ENCODE data around the gene PDE3A. TPM values are rescaled to one million over a fixed set of nuclear protein-coding genes. Genes with fewer than 3 reads are reported as not detected.

The PDE3A gene
- total RNA-seq, 1 experiment from 2014 or later = 0.12 TPM

DNA sequence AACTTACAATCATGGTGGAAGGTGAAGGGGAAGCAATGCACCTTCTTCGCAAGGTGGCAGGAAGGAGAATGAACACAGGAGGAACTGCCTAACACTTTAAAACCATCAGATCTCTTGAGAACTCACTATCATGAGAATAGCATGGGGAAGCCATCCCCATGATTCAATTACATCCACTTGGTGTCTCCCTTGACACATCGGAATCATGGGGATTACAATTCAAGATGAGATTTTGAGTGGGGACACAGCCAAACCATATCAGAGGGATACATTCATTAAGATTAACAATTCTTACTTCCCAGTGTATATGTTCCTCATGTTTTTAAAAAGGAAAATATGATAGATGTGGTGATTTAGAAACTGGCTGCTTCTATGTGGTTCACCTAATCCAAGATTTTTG lies 117.9 kb downstream of the PDE3A start:
- CTCF ChIA-PET = interaction anchor here (1.1 kb wide), 1 partner anchor 63 kb away, joined by 3 read pairs; no protein-coding TSS in a partner anchor
- peaks cover 6 to 10% of the 10 kb centered on the region in 2 experiments; a peak in 3 of 4 replicates for H3K4me1 ChIP-seq (ENCODE audit: control insufficient read depth in 1 of 2, insufficient read depth in 2 of 2, low read length in 2 of 2)
- no peaks in the 10 kb centered on the region for H3K36me3 ChIP-seq (ENCODE audit: control insufficient read depth in 1 of 2, insufficient read depth in 2 of 2, low read length in 2 of 2)
- peak overlapping the region; percentile 13; the same call in 1 of the 2 replicates for H3K4me2 ChIP-seq (ENCODE audit: low read length)
- H3K27ac ChIP-seq (ENCODE audit: low read depth, low read length) = no peak overlapping the region
- H3K9me2 ChIP-seq (ENCODE audit: insufficient read depth) = no peaks in the 10 kb centered on the region
- H3K9ac ChIP-seq (ENCODE audit: low read length) = no peak overlapping the region
- peak; percentile 21 for DNase-seq (ENCODE audit: low read depth, low spot score)
- intact Hi-C loops (cut with micrococcal nuclease) = no loop called here
- no peaks in the 10 kb centered on the region for H4K20me1 ChIP-seq (ENCODE audit: insufficient read depth)
- no peaks in the 10 kb centered on the region for H3K27me3 ChIP-seq (ENCODE audit: insufficient read depth, low read length)
- peak; percentile 62 for ATAC-seq
- POLR2A ChIA-PET = no interaction called here
- RAD21 ChIA-PET (ENCODE audit: low non-redundant PET in 1 of 2, low total read pairs in 2 of 2, uncharacterized antibody in 2 of 2, unreplicated experiment in 2 of 2) = no interaction called here
- H3K9me3 ChIP-seq (ENCODE audit: control insufficient read depth in 1 of 2, insufficient read depth in 1 of 2, low read depth in 1 of 2, low read length in 2 of 2) = no peaks in the 10 kb centered on the region
- H2AFZ ChIP-seq (ENCODE audit: low read depth, low read length, poor library complexity, severe bottlenecking) = peak overlapping the region; percentile 44
- BruUV-seq (replicated peaks) = no TSS peak
- no peak overlapping the region for H3K4me3 ChIP-seq (replicated peaks in 1 of 2; ENCODE audit: low read depth in 1 of 2, low read length in 2 of 2)
- no peaks in the 10 kb centered on the region for H3K79me2 ChIP-seq (ENCODE audit: insufficient read depth, low read length)
- TF ChIP-seq, protein P1, sequence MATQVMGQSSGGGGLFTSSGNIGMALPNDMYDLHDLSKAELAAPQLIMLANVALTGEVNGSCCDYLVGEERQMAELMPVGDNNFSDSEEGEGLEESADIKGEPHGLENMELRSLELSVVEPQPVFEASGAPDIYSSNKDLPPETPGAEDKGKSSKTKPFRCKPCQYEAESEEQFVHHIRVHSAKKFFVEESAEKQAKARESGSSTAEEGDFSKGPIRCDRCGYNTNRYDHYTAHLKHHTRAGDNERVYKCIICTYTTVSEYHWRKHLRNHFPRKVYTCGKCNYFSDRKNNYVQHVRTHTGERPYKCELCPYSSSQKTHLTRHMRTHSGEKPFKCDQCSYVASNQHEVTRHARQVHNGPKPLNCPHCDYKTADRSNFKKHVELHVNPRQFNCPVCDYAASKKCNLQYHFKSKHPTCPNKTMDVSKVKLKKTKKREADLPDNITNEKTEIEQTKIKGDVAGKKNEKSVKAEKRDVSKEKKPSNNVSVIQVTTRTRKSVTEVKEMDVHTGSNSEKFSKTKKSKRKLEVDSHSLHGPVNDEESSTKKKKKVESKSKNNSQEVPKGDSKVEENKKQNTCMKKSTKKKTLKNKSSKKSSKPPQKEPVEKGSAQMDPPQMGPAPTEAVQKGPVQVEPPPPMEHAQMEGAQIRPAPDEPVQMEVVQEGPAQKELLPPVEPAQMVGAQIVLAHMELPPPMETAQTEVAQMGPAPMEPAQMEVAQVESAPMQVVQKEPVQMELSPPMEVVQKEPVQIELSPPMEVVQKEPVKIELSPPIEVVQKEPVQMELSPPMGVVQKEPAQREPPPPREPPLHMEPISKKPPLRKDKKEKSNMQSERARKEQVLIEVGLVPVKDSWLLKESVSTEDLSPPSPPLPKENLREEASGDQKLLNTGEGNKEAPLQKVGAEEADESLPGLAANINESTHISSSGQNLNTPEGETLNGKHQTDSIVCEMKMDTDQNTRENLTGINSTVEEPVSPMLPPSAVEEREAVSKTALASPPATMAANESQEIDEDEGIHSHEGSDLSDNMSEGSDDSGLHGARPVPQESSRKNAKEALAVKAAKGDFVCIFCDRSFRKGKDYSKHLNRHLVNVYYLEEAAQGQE (IDR thresholded peaks at IDR 0.05; ENCODE audit: low read depth) = no peak
- peak; percentile 13 to 37 (median 28); a peak in 3 of 6 replicates for TF ChIP-seq CTCF (IDR thresholded peaks at IDR 0.05 in 2 of 3, conservative IDR thresholded peaks at IDR 0.05 in 1 of 3; ENCODE audit: borderline replicate concordance in 1 of 3, insufficient read depth in 1 of 3, low read depth in 2 of 3, low read length in 2 of 3)
- peak; percentile 61 for TF ChIP-seq RAD21 (IDR thresholded peaks at IDR 0.05; ENCODE audit: low read depth)
- TF ChIP-seq TCF7L2 (IDR thresholded peaks at IDR 0.05; ENCODE audit: borderline replicate concordance, extremely low read depth, insufficient read depth, insufficient read length) = no peak

Data from HCT116 (cell line).